ENCODE measurements around the gene SYT7. TPM values are rescaled to one million over a fixed set of nuclear protein-coding genes. Genes with fewer than 3 reads are reported as not detected.

Gene SYT7
- total and polyA plus RNA-seq, 2 of the 8 experiments (the other 6 are each of a cell fraction or from before 2014, with no cell fraction given) = 9.6 to 10.5 TPM

- H3K9ac ChIP-seq (replicated peaks in 1 of 4; ENCODE audit: extremely low read depth in 1 of 4, low read depth in 3 of 4, low read length in 3 of 4) = no peak overlapping the region
- H3K79me2 ChIP-seq (ENCODE audit: control insufficient read depth in 1 of 2, insufficient read depth in 2 of 2, low read length in 2 of 2) = no peaks in the 10 kb centered on the region
- H3K23me2 ChIP-seq (ENCODE audit: low read depth, low read length) = no peaks in the 10 kb centered on the region
- H2BK120ac ChIP-seq (replicated peaks; ENCODE audit: low read depth, low read length) = no peak overlapping the region
- no peaks in the 10 kb centered on the region for H3K27me3 ChIP-seq (replicated peaks in 1 of 4; ENCODE audit: control insufficient read depth in 3 of 4, extremely low read depth in 1 of 4, insufficient read depth in 3 of 4, low read length in 3 of 4)
- FAIRE-seq (no peak), DNase-seq (ENCODE audit: low read depth in 1 of 2, low spot score in 2 of 2) (no peak)
- peaks cover 0 to 1% of the 10 kb centered on the region in 2 experiments for H4K20me1 ChIP-seq (replicated peaks in 1 of 2; ENCODE audit: control insufficient read depth in 1 of 2, insufficient read depth in 2 of 2, low read length in 2 of 2)
- no peaks in the 10 kb centered on the region for H3K79me1 ChIP-seq (ENCODE audit: low read depth, low read length)
- POLR2A ChIA-PET (ENCODE audit: partially characterized antibody) = interaction anchor here (1.5 kb wide), 1 partner anchor 86 kb away, joined by 4 read pairs; no protein-coding TSS in a partner anchor
- H3K4me3 ChIP-seq (ENCODE audit: extremely low read depth in 1 of 4, insufficient read depth in 2 of 4, low read depth in 3 of 4, low read length in 4 of 4) = no peak overlapping the region
- no peak overlapping the region for H3K18ac ChIP-seq (ENCODE audit: extremely low read depth, low read length)
- no peaks in the 10 kb centered on the region for H3K9me3 ChIP-seq (ENCODE audit: insufficient read depth in 2 of 2, low read depth in 1 of 2, low read length in 1 of 2)
- no peak overlapping the region for H4K5ac ChIP-seq (ENCODE audit: insufficient read length, low read depth, low read length)
- no peak overlapping the region for H3K27ac ChIP-seq (ENCODE audit: low read depth, low read length)
- no peak overlapping the region for H3K4me2 ChIP-seq (ENCODE audit: insufficient read depth in 1 of 2, low read depth in 2 of 2, low read length in 2 of 2)
- no peak for TF ChIP-seq CHD1 (IDR thresholded peaks at IDR 0.05; ENCODE audit: low read depth, low read length)
- 91% methylated on average over 16 of the region's 16 CpGs; no CpG with 5 or more reads in 1 of the 2 experiments for WGBS, 2 experiments (ENCODE audit: extremely low coverage in 1 of 2, insufficient coverage in 1 of 2, insufficient read length in 1 of 2, insufficient replicate concordance in 2 of 2, low coverage in 1 of 2, low lambda C conversion rate in 2 of 2, missing lambda C conversion rate in 1 of 2)
- no peak overlapping the region for H3K4ac ChIP-seq (replicated peaks; ENCODE audit: insufficient read length, low read depth, low read length)
- H2BK20ac ChIP-seq (ENCODE audit: low read length) = no peak overlapping the region
- H2AFZ ChIP-seq (ENCODE audit: low read length) = no peak overlapping the region
- no peak overlapping the region for H2BK12ac ChIP-seq (ENCODE audit: low read depth, low read length)
- no peak overlapping the region for H3K23ac ChIP-seq (ENCODE audit: insufficient read length)
- peak overlapping the region; percentile 48; the same call in 1 of the 2 replicates for H2AK5ac ChIP-seq (ENCODE audit: low read depth, low read length)
- no peak overlapping the region for H4K8ac ChIP-seq (ENCODE audit: extremely low read depth, insufficient read depth, low read length)
- no peak overlapping the region for H3K56ac ChIP-seq (replicated peaks; ENCODE audit: insufficient read length, low read depth, low read length)
- no peak overlapping the region for H2BK15ac ChIP-seq (ENCODE audit: low read length)
- no peak overlapping the region for H2BK5ac ChIP-seq (ENCODE audit: low read depth, low read length)
- no peak overlapping the region for H3K14ac ChIP-seq (ENCODE audit: insufficient read length)
- H3K36me3 ChIP-seq (ENCODE audit: control insufficient read depth in 2 of 4, insufficient read depth in 4 of 4, low read length in 3 of 4) = no peaks in the 10 kb centered on the region
- CTCF ChIA-PET (ENCODE audit: partially characterized antibody) = interaction anchor here (0.6 to 40.4 kb wide), 20 partner anchors 10 to 337 kb away, joined by 3 to 2106 read pairs (median 10); a partner anchor contains a TSS
- peaks cover 0 to 7% (median 3%) of the 10 kb centered on the region in 4 experiments; a peak in 5 of 7 replicates for H3K4me1 ChIP-seq (replicated peaks in 1 of 4; ENCODE audit: control insufficient read depth in 3 of 4, insufficient read depth in 4 of 4, low read length in 3 of 4)
- no peak overlapping the region for H4K91ac ChIP-seq (replicated peaks; ENCODE audit: insufficient read length, low read length)
These were observed 47.9 kb downstream of the SYT7 start for GRCh38 chr11:61533039-61533375.

Data from H1 (cell line).